Pons (tissue), 1 donor: ENCODE measurements around the gene PIH1D1.

Source experiments
- DNase-seq: peaks from one replicate; pipeline ENCODE4 v3.0.0-alpha.2; 2016; ENCODE audit warnings: low spot score

PIH1D1 gene

GRCh38 chr19:49435670-49436069 is 15.9 kb downstream of the PIH1D1 start:
- no peak for DNase-seq

DNA sequence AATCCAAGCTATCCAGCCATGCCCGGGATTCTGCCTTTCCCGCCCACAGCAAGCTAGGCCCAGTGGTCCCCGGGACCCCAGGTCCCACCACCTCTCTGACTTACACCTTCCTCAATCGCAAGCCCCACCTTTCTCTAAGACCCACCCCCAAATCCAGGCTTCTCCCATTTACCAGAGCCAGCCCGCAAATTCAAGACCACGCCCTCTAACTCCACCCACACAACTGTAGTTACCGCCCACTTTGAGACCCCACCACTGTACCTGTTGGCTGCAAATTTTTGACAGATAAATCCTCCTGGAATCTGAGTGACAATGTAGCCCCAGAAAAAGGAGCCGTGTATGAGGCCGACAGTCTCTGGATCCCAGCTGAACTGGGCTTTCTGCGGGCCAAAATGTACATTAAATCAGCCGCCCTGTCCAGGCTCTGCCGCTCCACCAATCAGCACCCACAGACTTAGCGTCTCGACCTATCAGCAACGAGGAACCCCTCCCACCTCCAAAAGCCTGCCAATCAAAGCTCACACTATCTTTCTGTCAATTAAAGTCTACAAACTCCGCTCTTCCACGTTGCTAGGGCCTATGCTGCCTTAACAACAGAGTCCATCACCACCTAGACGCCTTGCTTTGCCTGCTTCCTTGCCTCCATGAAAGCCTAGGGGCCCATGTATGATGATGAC is 16.6 kb downstream of the PIH1D1 start:
- DNase-seq, result no peak

GRCh38 chr19:49433240-49433901 is 18.2 kb downstream of the PIH1D1 start:
- no peak for DNase-seq

GRCh38 chr19:49432141-49433073 is 19.2 kb downstream of the PIH1D1 start:
- DNase-seq, result no peak

- DNase-seq, result no peak
Observed at GRCh38 chr19:49431330-49431749, 20.3 kb downstream of the PIH1D1 start.

GRCh38 chr19:49430678-49431329 is 20.8 kb downstream of the PIH1D1 start:
- DNase-seq, result no peak

- DNase-seq, result no peak
Observed at GRCh38 chr19:49430172-49430677, 21.4 kb downstream of the PIH1D1 start.

DNA sequence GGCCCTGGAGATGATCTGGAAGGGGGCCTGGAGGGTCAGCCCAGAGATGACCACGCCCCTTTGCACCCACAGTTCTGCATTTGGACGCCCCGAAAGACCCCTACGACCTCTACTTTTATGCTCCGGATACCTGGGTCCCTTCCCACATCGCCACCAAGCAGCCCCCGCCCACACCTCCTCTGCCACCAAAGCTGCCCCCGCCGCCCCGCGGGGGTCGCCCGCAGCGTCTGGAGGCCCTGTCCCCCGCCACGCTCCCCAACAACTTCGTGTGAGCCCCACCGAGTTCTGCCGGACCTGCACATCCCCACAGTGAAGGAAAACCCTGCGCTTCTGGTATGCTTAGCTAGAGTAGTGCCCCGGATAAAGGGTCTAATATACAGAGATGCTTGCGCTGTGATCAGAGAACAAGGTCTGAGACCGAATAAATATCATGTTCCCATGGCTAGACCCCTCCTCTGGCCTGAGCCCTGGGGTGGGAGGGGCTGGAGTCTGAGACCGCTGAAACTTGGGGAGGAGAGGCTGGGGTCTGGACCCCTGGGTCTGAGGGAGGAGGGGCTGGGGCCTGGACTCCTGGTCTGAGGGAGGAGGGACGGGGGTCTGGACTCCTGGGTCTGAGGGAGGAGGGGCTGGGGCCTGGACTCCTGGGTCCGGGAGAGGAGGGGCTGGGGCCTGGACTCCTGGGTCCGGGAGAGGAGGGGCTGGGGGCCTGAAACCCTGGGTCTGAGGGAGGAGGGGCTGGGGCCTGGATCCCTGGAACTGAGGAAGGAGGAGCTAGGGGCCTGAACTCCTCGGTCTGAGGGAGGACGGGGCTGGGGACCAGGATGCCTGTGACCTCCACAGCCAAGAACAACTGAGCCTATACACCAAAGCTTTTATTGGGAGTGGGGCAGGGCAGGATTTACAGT is 22.8 kb downstream of the PIH1D1 start:
- no peak for DNase-seq

GRCh38 chr19:49427855-49428546 is 23.6 kb downstream of the PIH1D1 start:
- no peak for DNase-seq

- DNase-seq, result no peak
Observed at GRCh38 chr19:49427339-49427738, 24.3 kb downstream of the PIH1D1 start.

- no peak for DNase-seq
Observed at GRCh38 chr19:49425922-49426592, 25.6 kb downstream of the PIH1D1 start.

GRCh38 chr19:49425178-49425577 is 26.4 kb downstream of the PIH1D1 start, which contains the start of gene GFY:
TSS of gene GFY (plus strand) at chr19:49425388. CDS start at chr19:49426431, 1,043 bp downstream.
- no peak for DNase-seq

DNA sequence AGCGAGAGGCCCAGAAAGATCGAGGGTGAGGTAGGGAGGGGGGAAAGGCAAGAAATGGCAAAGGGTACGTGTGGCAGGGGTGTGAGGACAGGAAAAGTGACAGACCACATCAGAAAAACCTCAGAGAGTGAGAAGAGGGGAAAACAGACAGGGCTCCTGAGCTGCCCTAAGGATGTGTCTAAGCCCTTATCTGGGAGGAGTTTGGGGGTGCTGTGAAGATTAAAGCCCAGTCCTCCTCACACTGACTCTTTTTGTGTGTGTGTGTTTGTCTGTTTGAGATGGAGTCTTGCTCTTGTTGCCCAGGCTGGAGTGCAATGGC is 27.7 kb downstream of the PIH1D1 start:
- DNase-seq, result no peak

GRCh38 chr19:49423071-49423984 is 28.3 kb downstream of the PIH1D1 start, which contains the start of gene PTH2:
TSS of gene PTH2 (minus strand) at chr19:49423441. CDS start at chr19:49423339, 102 bp downstream.
- DNase-seq, result no peak

- DNase-seq, result no peak
Observed at GRCh38 chr19:49422407-49423070, 29.1 kb downstream of the PIH1D1 start.

DNA sequence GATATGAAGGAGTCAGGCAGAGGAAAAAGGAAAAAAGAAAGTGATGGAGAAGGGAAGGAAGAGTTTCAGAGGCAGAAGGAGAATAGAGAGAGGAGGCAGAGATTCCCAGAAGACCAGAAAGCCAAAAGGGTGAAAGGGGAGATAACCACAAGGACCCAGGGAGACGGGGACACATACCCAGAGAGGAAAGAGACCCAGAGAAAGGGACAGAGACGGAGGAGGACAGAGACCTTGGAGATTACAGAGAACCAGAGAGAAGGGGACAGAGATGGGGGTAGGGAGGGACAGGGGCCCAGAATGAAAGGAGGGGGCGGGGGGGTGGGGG is 29.8 kb downstream of the PIH1D1 start:
- DNase-seq, result no peak

DNA sequence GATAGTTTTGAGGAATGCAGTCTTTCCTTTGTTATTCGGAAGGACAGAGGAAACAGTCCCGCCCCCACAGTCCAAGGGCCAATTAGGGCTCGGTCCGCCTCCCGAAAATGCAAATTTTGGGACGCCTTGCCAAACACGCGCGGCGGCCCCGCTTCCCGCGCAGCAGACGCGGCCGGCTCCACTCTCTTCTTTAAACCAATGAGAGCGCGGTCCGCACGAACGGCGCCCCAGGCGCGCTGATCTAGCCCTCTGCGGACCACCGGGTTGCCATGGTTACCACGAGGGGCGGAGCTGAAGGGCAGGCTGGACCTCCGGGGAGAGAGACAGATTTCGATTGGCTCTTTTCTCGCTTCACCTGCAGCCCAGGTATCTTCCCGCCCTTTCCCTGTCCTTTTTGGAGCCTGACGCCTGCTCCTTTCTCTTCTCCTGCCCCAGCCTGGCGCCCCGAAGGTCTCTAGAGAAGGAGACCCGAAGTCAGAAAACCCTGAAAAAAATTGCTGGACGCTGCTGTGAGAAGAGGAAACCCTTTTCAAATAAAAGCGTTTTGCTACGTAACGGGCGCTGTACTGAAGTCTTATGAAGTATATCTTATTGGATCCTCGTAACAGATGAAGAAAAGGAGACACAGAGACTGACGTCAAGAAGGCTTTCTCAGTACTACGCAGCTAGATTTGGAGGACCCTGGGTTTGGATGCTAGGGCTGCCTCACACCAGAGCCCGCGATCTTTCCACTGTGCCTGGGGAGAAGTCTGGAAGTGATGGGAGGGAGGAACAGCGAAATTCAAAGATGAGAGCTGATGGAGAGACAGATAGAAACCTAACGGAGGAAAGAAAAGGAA is 30.4 kb downstream of the PIH1D1 start:
- no peak for DNase-seq
